Activated T-helper 1 cell treated with anti-CD3 and anti-CD28 coated beads, Interleukin-12 subunit alpha, Interleukin-12 subunit beta, Interleukin-2, Interleukin-4 antibody, amounts not matched to agents 30 ng/mL and 10 ng/mL and 1 ng/mL, durations not matched to agents 14 hours and 24 hours and 36 hours (primary cell): Measurements from ENCODE around the gene RAP1B. TPM values are rescaled to one million over a fixed set of nuclear protein-coding genes. Genes with fewer than 3 reads are reported as not detected.

ENCODE experiments used
- DNase-seq: peaks from one replicate; pipeline ENCODE4 v3.0.0; 2021; ENCODE audit warnings: low spot score
- H3K27ac Mint-ChIP-seq: one replicate; pipeline ENCODE4 v1.8.0; 2021; ENCODE audit warnings: mild to moderate bottlenecking, mixed read lengths
- H3K27me3 Mint-ChIP-seq: one replicate; pipeline ENCODE4 v1.8.0; 2022; ENCODE audit warnings: mild to moderate bottlenecking, moderate library complexity, mixed read lengths; ENCODE audit not compliant: insufficient read depth
- H3K36me3 Mint-ChIP-seq: one replicate; pipeline ENCODE4 v1.8.0; 2021; ENCODE audit warnings: low read depth, mixed read lengths
- H3K4me1 Mint-ChIP-seq: one replicate; pipeline ENCODE4 v1.8.0; 2021; ENCODE audit warnings: low read depth, mixed read lengths
- H3K4me3 Mint-ChIP-seq: one replicate; pipeline ENCODE4 v1.8.0; 2021; ENCODE audit warnings: mild to moderate bottlenecking, moderate library complexity, mixed read lengths
- H3K9me3 Mint-ChIP-seq: one replicate; pipeline ENCODE4 v1.8.0; 2021; ENCODE audit warnings: mixed read lengths
- intact Hi-C: fragments of 100-400 bp; cut with micrococcal nuclease; formaldehyde crosslinking; loops from one replicate; pipeline ENCODE4 v1.15.1; 2024
- total RNA-seq: library from RNA; stranded (reverse); gene quantifications from 2 replicates; pipeline ENCODE4 v1.2.3, GENCODE V29; 2022

Gene RAP1B
- 244 and 263 TPM in 2 replicates for total RNA-seq

DNA sequence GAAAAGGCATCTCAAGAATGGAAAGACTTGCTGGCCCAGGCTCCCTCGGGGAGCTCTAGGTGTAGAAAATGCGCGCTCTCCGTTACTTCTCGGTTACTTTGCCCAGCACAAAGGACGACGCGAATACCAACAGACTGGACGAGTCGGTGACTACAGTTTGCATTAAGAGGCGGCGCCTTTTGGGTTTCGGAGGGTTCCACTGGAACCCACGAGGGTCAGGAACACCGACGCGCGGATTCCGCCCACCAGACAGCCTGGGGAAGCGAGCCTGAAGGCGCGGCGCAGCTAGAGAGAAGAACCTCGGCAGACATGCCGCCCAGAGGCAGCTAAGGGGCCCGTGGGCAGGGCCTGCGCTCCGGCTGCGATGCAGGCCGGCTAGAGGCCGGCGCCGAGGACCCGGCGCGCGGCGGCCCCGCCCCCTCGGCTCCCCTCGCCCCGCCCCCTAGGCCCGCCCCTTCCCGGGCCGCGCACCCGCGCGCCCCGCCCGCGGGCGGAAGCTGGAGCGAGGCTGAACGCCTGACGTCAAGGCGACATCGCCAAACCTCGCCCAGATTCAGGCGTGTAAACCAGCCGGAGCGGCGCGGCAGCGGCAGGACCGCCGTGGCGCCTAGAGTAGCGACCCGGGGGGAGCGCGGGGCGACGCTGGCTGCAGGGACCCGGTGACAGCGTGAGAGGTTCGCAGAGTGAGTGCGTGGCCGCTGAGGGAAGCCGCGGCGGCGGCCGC, at the start of gene RAP1B:
Gene RAP1B (plus strand): TSS at position 530 of the 724 bp plus-strand sequence. CDS start 37,826 bp downstream, outside the sequence.
- peak within 1 kb of the TSS; percentile 96 for H3K27ac Mint-ChIP-seq
- H3K4me3 Mint-ChIP-seq: peak within 1 kb of the TSS; percentile 96
- no peaks in the 10 kb centered on the region for H3K27me3 Mint-ChIP-seq
- peaks cover 35% of the 10 kb centered on the region for H3K36me3 Mint-ChIP-seq
- H3K4me1 Mint-ChIP-seq: peaks cover 52% of the 10 kb centered on the region
- H3K9me3 Mint-ChIP-seq: no peaks in the 10 kb centered on the region
- intact Hi-C loops: loop anchor here (1.0 to 5.0 kb wide), 12 partner anchors 9 to 388 kb away; partner anchors contain the start of gene MDM1
- DNase-seq: peak; percentile 89

DNA sequence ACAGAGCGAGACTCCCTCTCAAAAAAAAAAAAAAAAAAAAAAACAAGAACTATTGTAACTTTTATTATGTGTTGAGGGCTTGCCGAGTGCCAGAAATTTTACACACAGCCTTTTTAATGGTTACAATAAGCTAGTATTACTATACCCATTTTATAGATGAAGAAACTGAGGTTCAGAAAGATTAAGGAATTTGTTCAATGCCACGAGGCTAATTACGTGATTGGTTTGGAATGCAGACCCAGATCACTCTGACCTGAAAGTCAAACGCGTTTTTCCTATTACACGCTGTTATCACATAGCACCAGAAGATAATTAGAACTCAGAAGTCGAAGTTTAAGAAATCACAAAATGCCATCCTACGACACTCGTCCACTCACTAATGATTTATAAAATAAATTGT, 48.9 kb upstream of the RAP1B start:
- intact Hi-C loops: no loop called here
- no peak overlapping the region for H3K4me3 Mint-ChIP-seq
- H3K36me3 Mint-ChIP-seq: peaks cover 6% of the 10 kb centered on the region
- H3K9me3 Mint-ChIP-seq: no peaks in the 10 kb centered on the region
- DNase-seq: no peak
- no peak overlapping the region for H3K27ac Mint-ChIP-seq
- peaks cover 4% of the 10 kb centered on the region for H3K27me3 Mint-ChIP-seq
- H3K4me1 Mint-ChIP-seq: peaks cover 44% of the 10 kb centered on the region

DNA sequence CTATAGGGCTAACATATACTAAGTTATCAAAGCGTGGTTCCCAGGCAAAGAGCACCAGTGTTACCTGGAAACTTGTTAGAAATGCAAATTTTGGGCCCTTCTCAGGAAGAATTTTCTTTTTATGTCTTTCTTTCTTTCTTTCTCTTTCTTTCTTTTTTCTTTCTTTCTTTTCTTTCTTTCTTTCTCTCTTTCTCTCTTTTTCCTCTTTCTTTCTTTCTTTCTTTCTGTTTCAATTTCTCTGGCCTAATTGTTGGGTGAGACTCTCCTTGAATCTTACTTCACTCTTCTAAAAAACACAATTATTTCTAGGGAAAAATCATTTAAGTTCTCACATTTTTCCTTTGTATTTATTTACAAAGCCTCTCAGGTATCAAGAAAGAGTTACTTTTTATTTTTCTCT, 46.5 kb upstream of the RAP1B start:
- H3K27me3 Mint-ChIP-seq: no peaks in the 10 kb centered on the region
- H3K9me3 Mint-ChIP-seq: no peaks in the 10 kb centered on the region
- H3K27ac Mint-ChIP-seq: peak overlapping the region; percentile 61
- peaks cover 6% of the 10 kb centered on the region for H3K36me3 Mint-ChIP-seq
- H3K4me3 Mint-ChIP-seq: peak overlapping the region; percentile 31
- peaks cover 35% of the 10 kb centered on the region for H3K4me1 Mint-ChIP-seq
- no peak for DNase-seq
- intact Hi-C loops: loop anchor here (2.0 kb wide), 4 partner anchors 23 to 199 kb away; no protein-coding TSS in a partner anchor

DNA sequence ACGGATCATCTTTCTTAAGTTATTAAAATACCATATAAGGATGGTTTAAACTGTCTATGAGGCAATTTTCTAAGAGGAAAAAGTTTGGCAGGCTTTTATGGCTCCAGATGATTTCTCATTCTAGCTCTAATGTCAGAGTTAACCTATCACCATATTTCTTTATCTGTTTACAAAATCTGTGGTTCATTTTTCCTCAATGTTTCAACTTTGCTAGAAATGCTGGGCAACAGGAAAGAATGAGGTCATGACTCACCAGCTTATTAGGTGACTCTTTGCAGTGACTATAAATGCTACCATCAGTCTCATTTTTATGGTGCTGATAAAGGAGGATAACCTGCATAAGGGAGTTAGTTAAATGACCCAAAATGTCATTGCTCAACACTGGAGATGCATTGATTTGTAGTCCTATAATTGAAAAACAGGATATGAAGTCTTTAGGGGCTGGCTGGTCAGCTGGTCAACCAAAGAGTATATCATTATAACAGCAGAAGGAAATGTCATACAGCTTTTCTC, 45.3 kb upstream of the RAP1B start:
- H3K27me3 Mint-ChIP-seq: no peaks in the 10 kb centered on the region
- H3K27ac Mint-ChIP-seq: no peak overlapping the region
- intact Hi-C loops: loop anchor here (1.0 to 2.0 kb wide), 6 partner anchors 21 to 201 kb away; partner anchors contain the start of gene RAP1B
- peaks cover 24% of the 10 kb centered on the region for H3K4me1 Mint-ChIP-seq
- peak overlapping the region; percentile 1 for H3K4me3 Mint-ChIP-seq
- no peaks in the 10 kb centered on the region for H3K9me3 Mint-ChIP-seq
- peaks cover 3% of the 10 kb centered on the region for H3K36me3 Mint-ChIP-seq
- no peak for DNase-seq

DNA sequence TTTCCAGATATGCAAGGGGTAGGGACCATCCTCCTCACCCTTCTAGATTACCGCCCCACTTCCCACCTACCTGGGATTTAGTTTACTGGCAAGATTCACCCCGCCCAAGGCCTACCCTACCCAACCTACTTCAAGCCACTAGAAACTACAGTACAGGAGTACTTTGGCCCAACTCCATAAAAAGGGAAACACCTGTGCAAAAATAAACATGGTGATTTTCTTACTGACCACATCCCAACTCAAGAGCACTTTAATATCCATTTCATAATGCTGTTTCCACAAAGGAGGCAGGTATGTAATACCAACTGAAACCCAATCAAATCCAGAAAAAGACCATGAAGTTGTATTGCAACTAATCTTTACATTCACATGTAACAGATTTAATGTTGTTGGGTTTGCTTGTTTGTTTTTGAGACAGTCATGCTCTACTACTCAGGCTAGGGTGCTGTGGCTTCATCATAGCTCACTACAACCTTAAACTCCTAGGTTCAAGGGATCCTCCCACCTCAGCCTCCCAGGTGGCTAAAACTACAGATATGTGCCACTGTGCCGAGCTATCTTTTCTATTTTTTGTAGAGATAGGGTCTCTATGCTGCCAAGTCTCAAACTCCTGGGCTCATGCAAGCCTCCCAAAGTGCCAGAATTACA, 41.7 kb upstream of the RAP1B start:
- Mint-ChIP-seq H3K27ac (no peak overlapping the region), H3K9me3 (no peaks in the 10 kb centered on the region), H3K4me1 (peaks cover 32% of the 10 kb centered on the region), H3K27me3 (no peaks in the 10 kb centered on the region), H3K4me3 (no peak overlapping the region), H3K36me3 (peaks cover 2% of the 10 kb centered on the region)
- intact Hi-C loops: no loop called here
- DNase-seq: no peak

DNA sequence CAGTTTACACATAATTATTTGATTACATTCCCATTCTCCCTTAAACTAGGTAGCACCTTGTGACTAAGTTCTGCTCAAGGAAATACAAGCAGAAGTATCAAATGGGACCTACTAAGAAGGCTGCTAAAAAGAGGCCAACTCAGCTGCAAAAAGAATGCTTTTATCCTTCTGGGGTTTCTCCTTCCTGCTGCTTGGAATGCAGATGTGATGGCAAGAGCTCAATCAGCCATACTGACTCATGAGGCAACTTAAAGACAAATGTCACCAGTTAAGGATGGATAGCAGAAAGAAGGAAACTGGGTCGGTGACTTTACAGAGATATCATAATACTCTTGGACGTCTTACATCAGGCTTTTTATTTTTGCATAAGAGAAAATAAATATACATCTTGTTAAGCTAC, 38.0 kb upstream of the RAP1B start:
- Mint-ChIP-seq H3K36me3 (no peaks in the 10 kb centered on the region), H3K4me3 (no peak overlapping the region), H3K9me3 (no peaks in the 10 kb centered on the region), H3K27me3 (no peaks in the 10 kb centered on the region), H3K4me1 (peaks cover 13% of the 10 kb centered on the region), H3K27ac (no peak overlapping the region)
- intact Hi-C loops: no loop called here
- no peak for DNase-seq

DNA sequence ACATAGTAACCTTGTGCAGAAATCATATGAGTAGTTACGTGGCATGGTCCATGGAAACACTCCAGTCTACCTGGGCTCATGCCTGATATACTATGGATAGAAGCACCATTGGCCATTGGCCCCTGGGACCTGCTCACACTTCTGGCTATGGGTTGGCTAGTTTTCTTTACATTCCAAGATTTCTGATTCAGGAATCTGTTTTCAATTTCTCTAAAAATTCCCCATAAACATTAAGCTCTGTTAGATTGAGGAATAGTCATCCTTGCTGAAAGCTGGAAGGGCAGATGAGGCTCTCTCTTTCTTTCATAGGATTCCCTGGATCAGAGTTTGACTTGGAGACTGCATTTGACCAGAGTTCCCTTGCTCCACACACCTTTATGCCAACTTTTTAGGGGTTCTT, 37.3 kb upstream of the RAP1B start:
- intact Hi-C loops: no loop called here
- Mint-ChIP-seq H3K27ac (no peak overlapping the region), H3K9me3 (no peaks in the 10 kb centered on the region), H3K4me3 (no peak overlapping the region), H3K27me3 (no peaks in the 10 kb centered on the region), H3K36me3 (no peaks in the 10 kb centered on the region), H3K4me1 (peaks cover 13% of the 10 kb centered on the region)
- no peak for DNase-seq

DNA sequence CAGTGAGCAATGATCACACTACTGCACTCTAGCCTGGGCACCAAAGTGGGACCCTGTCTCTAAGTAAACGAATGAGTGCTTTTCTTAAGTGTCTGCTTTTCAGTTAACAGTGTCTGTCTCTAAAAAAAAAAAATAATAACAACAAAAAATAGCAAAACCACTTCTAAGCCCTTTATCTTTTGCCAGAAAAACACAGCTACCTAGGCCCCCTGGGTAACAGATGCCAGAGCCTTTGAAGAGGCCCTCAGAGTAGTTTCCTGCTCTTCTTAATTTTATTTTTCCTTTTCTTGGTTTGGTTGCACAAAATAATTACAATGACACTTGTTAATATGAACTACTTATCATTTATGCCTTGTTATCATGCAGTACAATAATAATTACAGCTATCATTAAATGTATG, 32.8 kb upstream of the RAP1B start:
- Mint-ChIP-seq H3K27ac (no peak overlapping the region), H3K9me3 (no peaks in the 10 kb centered on the region), H3K36me3 (no peaks in the 10 kb centered on the region), H3K27me3 (no peaks in the 10 kb centered on the region), H3K4me1 (peaks cover 13% of the 10 kb centered on the region), H3K4me3 (no peak overlapping the region)
- intact Hi-C loops: loop anchor here (2.0 kb wide), 1 partner anchor 13 kb away; no protein-coding TSS in a partner anchor
- DNase-seq: no peak

DNA sequence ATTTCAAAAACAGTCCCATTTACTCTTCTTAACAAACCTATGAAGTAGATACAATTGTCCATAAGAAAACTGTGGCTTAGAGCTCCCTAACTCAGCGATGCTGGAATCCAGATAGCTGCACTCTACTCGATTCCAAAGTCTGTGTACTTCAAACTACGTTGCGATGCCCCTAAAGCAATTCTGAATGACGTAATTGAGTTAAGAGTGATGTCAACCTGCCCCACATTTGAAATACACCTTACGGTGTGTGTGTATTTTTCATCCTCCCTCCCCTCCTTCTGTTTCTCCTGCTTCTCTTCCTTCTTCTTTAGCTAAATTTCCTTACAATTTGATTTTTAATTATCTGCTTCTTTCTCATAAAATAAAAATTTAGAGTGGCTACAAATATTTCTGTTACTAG, 31.9 kb upstream of the RAP1B start:
- Mint-ChIP-seq H3K27me3 (no peaks in the 10 kb centered on the region), H3K9me3 (no peaks in the 10 kb centered on the region), H3K27ac (no peak overlapping the region), H3K4me1 (peaks cover 13% of the 10 kb centered on the region), H3K36me3 (no peaks in the 10 kb centered on the region), H3K4me3 (no peak overlapping the region)
- no peak for DNase-seq
- intact Hi-C loops: no loop called here

DNA sequence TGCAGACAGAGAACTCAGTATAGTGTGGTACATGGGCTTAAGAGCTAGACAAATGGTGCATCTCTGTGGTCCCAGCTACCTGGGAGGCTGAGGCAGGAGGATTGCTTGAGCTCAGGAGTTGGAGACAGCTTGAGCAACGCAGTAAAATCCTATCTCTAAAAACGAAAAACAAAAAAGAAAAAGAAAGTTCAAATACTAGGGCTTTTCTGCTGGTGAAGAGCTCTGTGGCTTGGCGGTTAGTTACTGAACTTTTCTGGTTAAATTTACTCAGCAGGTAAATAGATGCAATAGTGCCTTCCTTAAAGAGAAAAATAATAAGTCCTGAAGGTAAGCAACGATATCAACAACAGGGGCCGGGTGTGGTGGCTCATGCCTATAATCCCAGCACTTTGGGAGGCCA, 31.4 kb upstream of the RAP1B start:
- H3K9me3 Mint-ChIP-seq: no peaks in the 10 kb centered on the region
- DNase-seq: no peak
- H3K4me3 Mint-ChIP-seq: no peak overlapping the region
- no peaks in the 10 kb centered on the region for H3K36me3 Mint-ChIP-seq
- intact Hi-C loops: no loop called here
- H3K4me1 Mint-ChIP-seq: peaks cover 13% of the 10 kb centered on the region
- peak overlapping the region; percentile 5 for H3K27ac Mint-ChIP-seq
- H3K27me3 Mint-ChIP-seq: no peaks in the 10 kb centered on the region

DNA sequence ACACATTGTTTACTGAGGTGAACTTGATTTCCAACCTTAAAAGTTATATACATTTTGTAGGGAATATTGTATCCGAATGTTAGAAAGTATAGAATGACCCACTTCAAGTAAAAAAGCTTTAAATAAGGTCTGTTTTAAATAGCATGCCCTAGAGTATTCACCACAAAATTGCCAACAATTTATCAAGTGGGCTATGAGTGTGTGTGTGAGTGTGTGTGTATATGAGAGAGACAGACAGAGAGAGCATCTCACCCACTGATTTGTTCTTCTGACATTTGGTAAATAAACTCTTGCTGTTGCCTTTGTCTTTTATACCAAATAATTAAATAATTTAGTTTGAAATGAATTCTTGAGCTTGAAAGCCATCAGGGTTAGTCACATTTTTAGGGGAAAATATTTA, 29.8 kb upstream of the RAP1B start:
- Mint-ChIP-seq H3K4me3 (no peak overlapping the region), H3K27me3 (no peaks in the 10 kb centered on the region), H3K9me3 (no peaks in the 10 kb centered on the region), H3K4me1 (peaks cover 13% of the 10 kb centered on the region), H3K36me3 (no peaks in the 10 kb centered on the region), H3K27ac (no peak overlapping the region)
- no peak for DNase-seq
- intact Hi-C loops: no loop called here

DNA sequence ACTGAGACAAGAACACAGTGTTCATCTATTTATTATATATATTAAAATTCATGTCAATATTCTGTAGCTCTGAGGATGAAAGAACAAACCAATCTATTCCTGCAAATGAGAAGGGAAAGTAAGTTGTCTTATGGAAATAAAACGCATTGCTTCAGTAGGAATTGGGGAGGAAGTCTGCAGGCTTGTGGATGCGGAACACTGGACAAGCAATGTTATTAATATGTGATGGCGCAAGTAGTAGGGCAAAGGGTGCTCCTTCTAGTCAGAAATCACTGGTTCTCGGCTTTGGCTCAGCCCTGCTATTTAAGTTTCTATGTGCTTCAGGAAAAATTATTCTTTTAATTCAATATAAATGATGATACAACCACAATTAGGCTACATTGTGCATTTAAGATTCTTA, 28.8 kb upstream of the RAP1B start:
- Mint-ChIP-seq H3K4me3 (no peak overlapping the region), H3K27me3 (no peaks in the 10 kb centered on the region), H3K4me1 (peaks cover 17% of the 10 kb centered on the region), H3K36me3 (no peaks in the 10 kb centered on the region), H3K9me3 (no peaks in the 10 kb centered on the region), H3K27ac (no peak overlapping the region)
- intact Hi-C loops: no loop called here
- DNase-seq: no peak

DNA sequence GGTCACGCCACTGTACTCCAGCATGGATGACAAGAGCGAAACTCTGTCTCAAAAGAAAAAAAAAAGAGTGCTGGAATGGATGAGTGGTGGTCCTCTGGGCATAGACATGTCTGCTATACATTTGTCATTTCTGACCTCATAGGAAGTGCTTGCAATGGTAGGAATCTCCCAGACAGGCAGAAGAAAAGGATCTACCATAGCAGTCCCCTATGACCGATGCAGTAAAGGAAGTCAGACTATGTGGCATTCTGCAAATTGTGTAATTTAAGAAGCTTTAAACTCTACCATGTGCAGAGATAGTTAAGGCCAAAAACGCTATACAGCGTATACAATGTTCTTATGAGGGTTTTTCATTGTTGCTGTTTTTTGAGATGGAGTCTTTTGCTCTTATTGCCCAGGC, 24.7 kb upstream of the RAP1B start:
- Mint-ChIP-seq H3K27ac (no peak overlapping the region), H3K36me3 (peaks cover 3% of the 10 kb centered on the region)
- intact Hi-C loops: loop anchor here (2.0 kb wide), 3 partner anchors 21 to 105 kb away; no protein-coding TSS in a partner anchor

More for the DNA sequence above, 24.7 kb upstream of the RAP1B start:
- Mint-ChIP-seq H3K27me3 (no peaks in the 10 kb centered on the region), H3K9me3 (peaks cover 13% of the 10 kb centered on the region), H3K4me3 (no peak overlapping the region), H3K4me1 (peaks cover 17% of the 10 kb centered on the region)
- DNase-seq: no peak
